H1 (cell line): ENCODE data around the gene EPN3. TPM values are rescaled to one million over a fixed set of nuclear protein-coding genes. Genes with fewer than 3 reads are reported as not detected.

Source experiments
- CTCF ChIA-PET: fragments of 300-600 bp; sonication (Branson Sonifier 250); formaldehyde crosslinking; loops from one replicate; lab custom pipeline; 2021; ENCODE audit not compliant: partially characterized antibody; lab: Charles Lee
- POLR2A ChIA-PET: fragments of 300-600 bp; sonication (Branson Sonifier 250); formaldehyde crosslinking; loops from one replicate; lab custom pipeline; 2021; ENCODE audit warnings: inconsistent platforms; ENCODE audit not compliant: partially characterized antibody; lab: Charles Lee
- DNase-seq, 2 experiments: peaks; one replicate each; pipeline versions ENCODE4 v3.0.0 to v3.0.0-alpha.2; 2010 to 2022; ENCODE audit warnings: low spot score in 2 of 2, low read depth in 1 of 2, mixed read lengths in 1 of 2
- FAIRE-seq: peaks from 2 replicates; lab custom pipeline; 2011; peaks lifted over from hg19 to GRCh38; lab: Jason Lieb, UNC
- H2AFZ ChIP-seq: 2 replicates; pipeline ENCODE4 v1.8.1; 2012; ENCODE audit warnings: low read length, inconsistent platforms
- H2AK5ac ChIP-seq: 2 replicates; pipeline ENCODE4 v1.6.1; 2013; ENCODE audit warnings: low read depth, low read length
- H2BK120ac ChIP-seq: replicated peaks from 2 replicates; pipeline ENCODE3; 2013; ENCODE audit warnings: low read depth, low read length, inconsistent platforms
- H2BK12ac ChIP-seq: 2 replicates; pipeline ENCODE4 v1.6.1; 2013; ENCODE audit warnings: low read depth, low read length
- H2BK15ac ChIP-seq: 2 replicates; pipeline ENCODE4 v1.6.1; 2013; ENCODE audit warnings: low read length
- H2BK20ac ChIP-seq: 2 replicates; pipeline ENCODE4 v1.6.1; 2013; ENCODE audit warnings: low read length
- H2BK5ac ChIP-seq: 2 replicates; pipeline ENCODE4 v1.6.1; 2013; ENCODE audit warnings: low read depth, low read length
- H3K14ac ChIP-seq: 2 replicates; pipeline ENCODE4 v1.6.1; 2013; ENCODE audit warnings: inconsistent platforms; ENCODE audit not compliant: insufficient read length
- H3K18ac ChIP-seq: 2 replicates; pipeline ENCODE4 v1.6.1; 2013; ENCODE audit warnings: low read length; ENCODE audit errors: extremely low read depth
- H3K23ac ChIP-seq: 2 replicates; pipeline ENCODE4 v1.6.1; 2013; ENCODE audit warnings: inconsistent platforms; ENCODE audit not compliant: insufficient read length
- H3K23me2 ChIP-seq: 2 replicates; pipeline ENCODE4 v1.6.1; 2013; ENCODE audit warnings: low read depth, low read length
- H3K27ac ChIP-seq: 2 replicates; pipeline ENCODE4 v1.6.1; 2011; ENCODE audit warnings: low read depth, low read length, inconsistent platforms
- H3K27me3 ChIP-seq, 4 experiments: replicated peaks in 1 of 4; 1 replicate in 1 of 4; 2 replicates in 3 of 4; pipeline versions ENCODE4 v1.6.1 to v1.8.1; 2011 to 2013; ENCODE audit warnings: low read length in 3 of 4, mild to moderate bottlenecking in 3 of 4, inconsistent platforms in 2 of 4, mixed read lengths in 2 of 4, moderate library complexity in 1 of 4; ENCODE audit not compliant: control insufficient read depth in 3 of 4, insufficient read depth in 3 of 4; ENCODE audit errors: extremely low read depth in 1 of 4
- H3K36me3 ChIP-seq, 4 experiments: 2 replicates each; pipeline versions ENCODE4 v1.6.1 to v1.8.1; 2011 to 2013; ENCODE audit warnings: mild to moderate bottlenecking in 4 of 4, low read length in 3 of 4, moderate library complexity in 2 of 4, control low read depth in 1 of 4, inconsistent platforms in 1 of 4; ENCODE audit not compliant: insufficient read depth in 4 of 4, control insufficient read depth in 2 of 4
- H3K4ac ChIP-seq: replicated peaks from 2 replicates; pipeline ENCODE3; 2013; ENCODE audit warnings: low read length, low read depth, mixed read lengths, inconsistent platforms; ENCODE audit not compliant: insufficient read length
- H3K4me1 ChIP-seq, 4 experiments: replicated peaks in 1 of 4; 1 replicate in 1 of 4; 2 replicates in 3 of 4; pipeline versions ENCODE4 v1.6.1 to v1.8.1; 2011 to 2013; ENCODE audit warnings: low read length in 3 of 4, inconsistent platforms in 2 of 4, mixed read lengths in 1 of 4; ENCODE audit not compliant: insufficient read depth in 4 of 4, control insufficient read depth in 3 of 4
- H3K4me2 ChIP-seq, 2 experiments: 2 replicates each; pipeline versions ENCODE4 v1.6.1 to v1.8.1; 2011 to 2013; ENCODE audit warnings: low read depth in 2 of 2, low read length in 2 of 2, control low read depth in 1 of 2, inconsistent platforms in 1 of 2, mild to moderate bottlenecking in 1 of 2; ENCODE audit not compliant: insufficient read depth in 1 of 2
- H3K4me3 ChIP-seq, 4 experiments: fragments of 200-600, 300-600 bp in 1 of 4; sonication (generic), shearing (Covaris generic), sonication (Bioruptor Twin) in 1 of 4; 2 replicates each; pipeline versions ENCODE4 v1.5.1 to v1.8.1; 2011 to 2016; ENCODE audit warnings: low read length in 4 of 4, low read depth in 3 of 4, control low read depth in 2 of 4, inconsistent platforms in 2 of 4, mild to moderate bottlenecking in 2 of 4, mixed read lengths in 1 of 4, moderate library complexity in 1 of 4; ENCODE audit not compliant: insufficient read depth in 2 of 4; ENCODE audit errors: extremely low read depth in 1 of 4
- H3K56ac ChIP-seq: replicated peaks from 2 replicates; pipeline ENCODE3; 2013; ENCODE audit warnings: low read depth, mild to moderate bottlenecking, mixed read lengths, low read length, inconsistent platforms; ENCODE audit not compliant: insufficient read length
- H3K79me1 ChIP-seq: 2 replicates; pipeline ENCODE4 v1.6.1; 2013; ENCODE audit warnings: low read depth, low read length, control low read depth
- H3K79me2 ChIP-seq, 2 experiments: 2 replicates each; pipeline versions ENCODE4 v1.6.1 to v1.8.1; 2012 to 2013; ENCODE audit warnings: low read length in 2 of 2, mild to moderate bottlenecking in 2 of 2, inconsistent platforms in 1 of 2; ENCODE audit not compliant: insufficient read depth in 2 of 2, control insufficient read depth in 1 of 2
- H3K9ac ChIP-seq, 4 experiments: replicated peaks in 1 of 4; 1 replicate in 1 of 4; 2 replicates in 3 of 4; pipeline versions ENCODE4 v1.6.1 to v1.8.1; 2011 to 2013; ENCODE audit warnings: low read depth in 3 of 4, low read length in 3 of 4, control low read depth in 2 of 4, mild to moderate bottlenecking in 2 of 4, moderate library complexity in 2 of 4, inconsistent platforms in 1 of 4; ENCODE audit errors: extremely low read depth in 1 of 4
- H3K9me3 ChIP-seq, 2 experiments: 2 replicates each; pipeline versions ENCODE4 v1.6.1 to v1.8.1; 2012 to 2013; ENCODE audit warnings: mild to moderate bottlenecking in 2 of 2, moderate library complexity in 2 of 2, control low read depth in 1 of 2, inconsistent platforms in 1 of 2, low read depth in 1 of 2, low read length in 1 of 2, mixed read lengths in 1 of 2; ENCODE audit not compliant: insufficient read depth in 2 of 2
- H4K20me1 ChIP-seq, 2 experiments: replicated peaks in 1 of 2; 2 replicates each; pipeline versions ENCODE3 to v1.8.1; 2011 to 2013; ENCODE audit warnings: inconsistent platforms in 2 of 2, low read length in 2 of 2, mild to moderate bottlenecking in 1 of 2; ENCODE audit not compliant: insufficient read depth in 2 of 2, control insufficient read depth in 1 of 2
- H4K5ac ChIP-seq: 2 replicates; pipeline ENCODE4 v1.6.1; 2013; ENCODE audit warnings: low read length, low read depth, mixed read lengths, inconsistent platforms; ENCODE audit not compliant: insufficient read length
- H4K8ac ChIP-seq: 2 replicates; pipeline ENCODE4 v1.8.0; 2013; ENCODE audit warnings: mild to moderate bottlenecking, moderate library complexity, low read length, inconsistent platforms; ENCODE audit not compliant: insufficient read depth; ENCODE audit errors: extremely low read depth
- H4K91ac ChIP-seq: replicated peaks from 2 replicates; pipeline ENCODE3; 2013; ENCODE audit warnings: low read length, mixed read lengths, inconsistent platforms; ENCODE audit not compliant: insufficient read length
- ASH2L ChIP-seq: fragments of 200-600, 300-600 bp; sonication (generic); IDR thresholded peaks from one replicate; pipeline ENCODE4 v1.7.1; 2017; ENCODE audit warnings: low read length
- CHD1 ChIP-seq: IDR thresholded peaks from 2 replicates; pipeline ENCODE4 v1.6.1; 2012; ENCODE audit warnings: low read depth, low read length, improper control_type of control experiment
- JUND ChIP-seq: IDR thresholded peaks from 2 replicates; pipeline ENCODE4 v1.6.1; 2011; ENCODE audit warnings: mild to moderate bottlenecking, improper control_type of control experiment, low read length
- NRF1 ChIP-seq: IDR thresholded peaks from 2 replicates; pipeline ENCODE4 v1.6.1; 2011; ENCODE audit warnings: mild to moderate bottlenecking, low read depth, low read length, improper control_type of control experiment
- PHF8 ChIP-seq: fragments of 200-600 bp; sonication (generic); conservative IDR thresholded peaks from 2 replicates; pipeline ENCODE4 v1.7.1; 2012; ENCODE audit warnings: low read depth, mild to moderate bottlenecking, inconsistent platforms, low read length, moderate library complexity
- POU5F1 ChIP-seq: IDR thresholded peaks from 2 replicates; pipeline ENCODE4 v1.6.1; 2011; ENCODE audit warnings: low read depth, mild to moderate bottlenecking, low read length, moderate library complexity
- SP4 ChIP-seq: IDR thresholded peaks from 2 replicates; pipeline ENCODE4 v1.6.1; 2012; ENCODE audit warnings: low read length, inconsistent platforms
- TAF1 ChIP-seq: IDR thresholded peaks from 2 replicates; pipeline ENCODE4 v1.6.1; 2011; ENCODE audit warnings: mild to moderate bottlenecking, low read depth, low read length
- WGBS, 2 experiments: shearing (Covaris generic) in 1 of 2; methylation state at CpG; one replicate each; pipeline versions ENCODE4 v1.1.6 to v1.1.7; 2013 to 2015; ENCODE audit warnings: low lambda C conversion rate in 2 of 2, mixed read lengths in 2 of 2, inconsistent platforms in 1 of 2, low coverage in 1 of 2, missing lambda C conversion rate in 1 of 2; ENCODE audit not compliant: insufficient replicate concordance in 2 of 2, insufficient coverage in 1 of 2, insufficient read length in 1 of 2; ENCODE audit errors: extremely low coverage in 1 of 2, missing lambda C conversion rate in 1 of 2; 5-methylcytosine and 5-hydroxymethylcytosine counted together
- polyA plus RNA-seq, 7 experiments: library from polyadenylated mRNA; depleted of rRNA in 3 of 7; stranded (reverse) in 5 of 7; unstranded in 2 of 7; fragments of >200 nt in 5 of 7; fragments of 200-250 nt in 2 of 7; gene quantifications; 1 replicate in 5 of 7; 2 replicates in 1 of 7; 4 replicates in 1 of 7; pipeline versions ENCODE4 v1.2.1 to v1.2.3, GENCODE V29; 2011 to 2013; ENCODE audit warnings: missing spikeins in 2 of 7, mixed read lengths in 2 of 7
- total RNA-seq: library from RNA; stranded (reverse); fragmentation: NEBNext Ultra II Directional; extraction: Animal tissue kit (Norgen Biotek cat#: 25700); gene quantifications from 2 replicates; pipeline ENCODE4 v1.2.1, GENCODE V29; 2021
- TF ChIP-seq, protein P1 (sequence below): IDR thresholded peaks from 2 replicates; pipeline ENCODE4 v1.6.1; 2012; ENCODE audit warnings: low read length, inconsistent platforms
- TF ChIP-seq, protein P2 (sequence below), 3 experiments: IDR thresholded peaks; 1 replicate in 2 of 3; 2 replicates in 1 of 3; pipeline versions ENCODE4 v1.5.1 to v1.6.1; 2011; ENCODE audit warnings: low read length in 3 of 3, mild to moderate bottlenecking in 3 of 3, inconsistent platforms in 2 of 3, low read depth in 1 of 3, moderate library complexity in 1 of 3; ENCODE audit not compliant: insufficient read depth in 1 of 3; ENCODE audit errors: control extremely low read depth in 1 of 3

The EPN3 gene
- total and polyA plus RNA-seq, 2 of the 8 experiments (the other 6 are each of a cell fraction or from before 2014, with no cell fraction given): 6.7 to 7.9 TPM

DNA sequence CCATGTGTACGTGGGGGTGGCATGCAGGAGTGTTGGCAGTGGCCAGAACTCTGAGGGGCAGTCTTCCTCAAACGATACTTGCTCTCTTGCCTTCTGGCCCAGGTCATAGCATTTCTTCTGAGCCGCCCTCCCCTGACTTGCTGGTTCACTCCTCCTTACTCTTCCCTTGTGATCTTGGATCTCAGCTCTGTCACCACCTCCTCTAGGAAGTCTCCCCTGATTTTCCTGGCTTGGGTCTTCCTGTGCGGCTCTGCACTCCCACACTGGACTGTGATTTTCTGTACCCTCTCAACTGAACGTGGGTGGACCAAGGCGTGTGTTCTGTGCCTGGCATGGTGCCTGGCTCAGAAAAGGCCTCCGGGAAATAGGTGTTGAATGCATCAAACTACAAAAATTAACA, 2.9 kb downstream of the EPN3 start:
- Histone ChIP-seq H3K9ac (no peak overlapping the region), H3K79me1 (no peaks in the 10 kb centered on the region; the same call in 1 of the 2 replicates), H3K23me2 (peaks cover 17% of the 10 kb centered on the region), H3K23ac (no peak overlapping the region), H3K4me1 (peaks cover 5 to 29% (median 21%) of the 10 kb centered on the region in 4 experiments), H4K5ac (no peak overlapping the region), H2BK12ac (no peak overlapping the region), H3K27me3 (peaks cover 0 to 21% (median 10%) of the 10 kb centered on the region in 4 experiments; a peak in 4 of 7 replicates), H2AK5ac (no peak overlapping the region; the same call in 1 of the 2 replicates), H3K9me3 (no peaks in the 10 kb centered on the region), H3K36me3 (peaks cover 0 to 3% (median 0%) of the 10 kb centered on the region in 4 experiments; a peak in 1 of 8 replicates), H3K4me2 (no peak overlapping the region; a peak in 1 of 4 replicates), H3K18ac (no peak overlapping the region), H2BK5ac (no peak overlapping the region), H4K20me1 (peaks cover 0 to 1% of the 10 kb centered on the region in 2 experiments), H2BK120ac (no peak overlapping the region), H3K56ac (no peak overlapping the region), H2BK15ac (peak overlapping the region; percentile 94; the same call in 1 of the 2 replicates), H4K91ac (no peak overlapping the region), H3K4ac (no peak overlapping the region), H3K27ac (no peak overlapping the region), H2BK20ac (no peak overlapping the region), H3K79me2 (0 out of 4 replicates have a peak, but pooled peaks cover 0 to 2% of the 10 kb centered on the region in 2 experiments), H3K14ac (no peak overlapping the region), H2AFZ (no peak overlapping the region), H3K4me3 (no peak overlapping the region), H4K8ac (no peak overlapping the region)
- FAIRE-seq (no peak), DNase-seq (no peak)
- TF ChIP-seq POU5F1: no peak
- no peak for TF ChIP-seq JUND
- TF ChIP-seq, protein P1, sequence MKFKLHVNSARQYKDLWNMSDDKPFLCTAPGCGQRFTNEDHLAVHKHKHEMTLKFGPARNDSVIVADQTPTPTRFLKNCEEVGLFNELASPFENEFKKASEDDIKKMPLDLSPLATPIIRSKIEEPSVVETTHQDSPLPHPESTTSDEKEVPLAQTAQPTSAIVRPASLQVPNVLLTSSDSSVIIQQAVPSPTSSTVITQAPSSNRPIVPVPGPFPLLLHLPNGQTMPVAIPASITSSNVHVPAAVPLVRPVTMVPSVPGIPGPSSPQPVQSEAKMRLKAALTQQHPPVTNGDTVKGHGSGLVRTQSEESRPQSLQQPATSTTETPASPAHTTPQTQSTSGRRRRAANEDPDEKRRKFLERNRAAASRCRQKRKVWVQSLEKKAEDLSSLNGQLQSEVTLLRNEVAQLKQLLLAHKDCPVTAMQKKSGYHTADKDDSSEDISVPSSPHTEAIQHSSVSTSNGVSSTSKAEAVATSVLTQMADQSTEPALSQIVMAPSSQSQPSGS: no peak
- no peak for TF ChIP-seq ASH2L
- no peak for TF ChIP-seq SP4
- TF ChIP-seq CHD1: no peak
- TF ChIP-seq, protein P2, sequence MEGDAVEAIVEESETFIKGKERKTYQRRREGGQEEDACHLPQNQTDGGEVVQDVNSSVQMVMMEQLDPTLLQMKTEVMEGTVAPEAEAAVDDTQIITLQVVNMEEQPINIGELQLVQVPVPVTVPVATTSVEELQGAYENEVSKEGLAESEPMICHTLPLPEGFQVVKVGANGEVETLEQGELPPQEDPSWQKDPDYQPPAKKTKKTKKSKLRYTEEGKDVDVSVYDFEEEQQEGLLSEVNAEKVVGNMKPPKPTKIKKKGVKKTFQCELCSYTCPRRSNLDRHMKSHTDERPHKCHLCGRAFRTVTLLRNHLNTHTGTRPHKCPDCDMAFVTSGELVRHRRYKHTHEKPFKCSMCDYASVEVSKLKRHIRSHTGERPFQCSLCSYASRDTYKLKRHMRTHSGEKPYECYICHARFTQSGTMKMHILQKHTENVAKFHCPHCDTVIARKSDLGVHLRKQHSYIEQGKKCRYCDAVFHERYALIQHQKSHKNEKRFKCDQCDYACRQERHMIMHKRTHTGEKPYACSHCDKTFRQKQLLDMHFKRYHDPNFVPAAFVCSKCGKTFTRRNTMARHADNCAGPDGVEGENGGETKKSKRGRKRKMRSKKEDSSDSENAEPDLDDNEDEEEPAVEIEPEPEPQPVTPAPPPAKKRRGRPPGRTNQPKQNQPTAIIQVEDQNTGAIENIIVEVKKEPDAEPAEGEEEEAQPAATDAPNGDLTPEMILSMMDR (IDR thresholded peaks at IDR 0.05; ENCODE audit: control extremely low read depth in 1 of 3, insufficient read depth in 1 of 3, low read depth in 1 of 3, low read length in 3 of 3): no peak
- no peak for TF ChIP-seq NRF1
- no peak for TF ChIP-seq TAF1
- TF ChIP-seq PHF8: no peak
- ChIA-PET CTCF (interaction anchor here (0.7 to 1.7 kb wide), 9 partner anchors 15 to 138 kb away, joined by 3 to 8 read pairs (median 4); partner anchors contain the start of gene LRRC59), POLR2A (no interaction called here)
- WGBS, 2 experiments: 84% methylated on average over 7 of the region's 7 CpGs; no CpG with 5 or more reads in 1 of the 2 experiments
